NCI-H187 treated with DMSO at 0.1 percent for 48 hours (cell line): ENCODE results near the gene ATXN10.
"Not testable (repeated sequence)": the region's sequence is repeated elsewhere in the genome, so short reads cannot be mapped to it uniquely, and the experiment has no call there.

Source experiments
- DNase-seq: peaks from one replicate; lab custom pipeline; 2025; lab: John Stamatoyannopoulos, UW

ATXN10 gene

DNA sequence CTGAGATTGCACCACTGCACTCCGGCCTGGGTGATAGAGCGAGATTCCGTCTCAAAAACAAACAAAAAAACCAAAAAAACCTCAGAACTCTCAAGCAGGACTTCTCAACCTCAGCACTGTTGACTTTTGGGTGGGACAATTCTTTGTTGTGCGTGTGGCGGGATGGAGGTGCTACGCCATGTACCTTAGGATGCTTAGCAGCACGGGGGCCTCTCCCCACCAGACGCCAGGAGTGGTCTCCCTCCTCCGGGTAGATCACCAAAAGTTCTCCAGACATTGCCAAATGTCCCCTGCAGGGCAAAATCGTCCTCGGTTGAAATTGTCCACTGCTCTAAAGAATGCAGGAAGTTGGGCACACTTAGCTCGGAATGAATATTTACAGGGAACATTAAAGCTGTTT lies 26.9 kb upstream of the ATXN10 start:
- no peak for DNase-seq

DNA sequence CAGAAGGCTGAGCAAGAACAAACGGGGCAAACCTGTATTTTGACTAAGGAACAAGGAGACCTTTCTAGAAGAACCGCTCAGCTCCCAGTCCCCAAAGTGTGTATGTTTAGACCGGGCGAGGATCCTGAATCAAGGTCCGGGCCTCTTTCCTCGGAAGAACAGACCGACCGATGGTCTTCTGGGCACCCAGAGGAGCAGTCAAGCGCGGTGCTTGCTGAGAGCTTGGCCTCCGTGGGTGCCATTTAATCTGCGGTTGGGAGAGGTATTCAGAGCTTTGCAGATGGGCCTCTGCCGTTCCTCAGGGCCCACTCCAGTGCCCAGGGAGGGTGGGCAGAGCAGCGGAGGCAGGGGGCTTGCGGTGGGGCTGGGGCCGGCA lies 26.5 kb upstream of the ATXN10 start:
- no peak for DNase-seq

DNA sequence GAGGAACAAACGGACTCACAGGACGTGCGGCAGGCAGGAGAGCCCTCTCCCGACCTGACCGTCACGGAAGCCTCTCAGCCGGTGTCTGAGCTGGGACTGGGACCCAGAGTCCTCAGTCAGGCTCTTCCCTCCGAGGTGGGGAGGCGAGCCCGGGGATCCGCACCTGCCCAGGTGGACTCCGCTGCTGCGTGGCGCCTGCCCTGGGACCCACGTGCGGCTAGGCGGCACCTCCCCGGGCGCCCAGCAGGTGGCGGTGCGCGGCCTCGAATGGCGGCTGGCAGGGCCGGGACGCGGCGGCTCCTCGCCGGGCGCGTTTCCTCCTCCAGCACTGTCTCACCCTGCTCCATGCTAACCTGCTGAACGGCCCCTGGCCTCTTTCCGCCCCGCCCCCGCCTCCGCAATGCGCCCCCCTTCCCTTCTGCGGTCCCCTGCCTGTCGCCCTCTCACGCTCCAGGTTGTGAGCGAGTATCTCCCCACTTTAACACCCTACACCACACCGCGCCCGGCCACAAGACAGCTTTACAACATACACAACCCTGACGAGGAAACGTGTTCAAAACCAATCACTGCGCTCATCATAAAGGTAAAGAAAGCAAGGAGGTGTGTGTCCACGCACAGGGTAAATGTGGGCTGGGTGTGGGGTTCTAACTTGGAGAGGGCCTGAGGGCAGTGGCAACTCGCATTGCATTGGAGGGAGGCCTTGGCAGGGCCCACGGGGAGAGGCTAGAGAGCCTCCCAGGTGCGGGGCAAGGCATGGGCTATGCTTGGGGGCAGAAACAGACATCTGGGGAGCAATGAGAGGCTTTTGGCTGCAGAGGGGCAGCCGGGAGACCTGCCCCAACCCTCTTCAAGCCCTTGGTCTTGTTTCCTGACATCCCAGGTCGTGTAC lies 25.9 kb upstream of the ATXN10 start:
- DNase-seq = no peak

DNA sequence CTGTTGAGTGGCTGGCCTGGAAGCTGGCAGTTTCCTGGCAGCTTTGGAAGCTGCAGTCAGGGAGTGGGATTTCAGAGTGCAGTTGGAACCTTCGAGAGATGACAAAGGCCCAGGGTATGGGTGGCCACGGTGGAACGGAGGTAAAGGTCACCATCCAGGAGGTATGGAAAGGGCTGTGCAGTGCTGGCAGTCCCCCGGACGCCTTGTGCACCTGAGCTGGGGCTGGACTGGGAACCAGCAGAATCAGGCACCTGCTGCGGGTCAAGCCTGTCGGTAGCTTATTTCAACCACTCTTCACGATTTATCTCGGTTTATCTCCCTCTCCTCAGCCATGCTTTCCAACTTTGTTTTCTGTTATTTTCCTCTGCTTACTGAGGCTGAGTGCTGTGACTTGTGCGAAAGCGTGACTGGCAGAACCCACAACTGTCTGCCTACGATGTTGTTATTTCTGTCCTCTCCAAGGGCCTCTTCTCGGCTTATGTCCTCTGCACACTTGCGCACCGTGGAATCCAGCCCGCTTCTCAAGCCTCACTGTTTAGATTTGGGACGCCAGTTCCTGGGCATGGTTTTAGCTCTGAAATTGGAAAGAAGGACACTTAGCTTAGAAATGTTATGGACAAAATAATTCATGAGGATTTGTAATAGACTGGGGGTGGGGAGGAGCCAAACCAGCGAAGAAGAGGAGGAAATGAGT lies 24.0 kb upstream of the ATXN10 start:
- no peak for DNase-seq

DNA sequence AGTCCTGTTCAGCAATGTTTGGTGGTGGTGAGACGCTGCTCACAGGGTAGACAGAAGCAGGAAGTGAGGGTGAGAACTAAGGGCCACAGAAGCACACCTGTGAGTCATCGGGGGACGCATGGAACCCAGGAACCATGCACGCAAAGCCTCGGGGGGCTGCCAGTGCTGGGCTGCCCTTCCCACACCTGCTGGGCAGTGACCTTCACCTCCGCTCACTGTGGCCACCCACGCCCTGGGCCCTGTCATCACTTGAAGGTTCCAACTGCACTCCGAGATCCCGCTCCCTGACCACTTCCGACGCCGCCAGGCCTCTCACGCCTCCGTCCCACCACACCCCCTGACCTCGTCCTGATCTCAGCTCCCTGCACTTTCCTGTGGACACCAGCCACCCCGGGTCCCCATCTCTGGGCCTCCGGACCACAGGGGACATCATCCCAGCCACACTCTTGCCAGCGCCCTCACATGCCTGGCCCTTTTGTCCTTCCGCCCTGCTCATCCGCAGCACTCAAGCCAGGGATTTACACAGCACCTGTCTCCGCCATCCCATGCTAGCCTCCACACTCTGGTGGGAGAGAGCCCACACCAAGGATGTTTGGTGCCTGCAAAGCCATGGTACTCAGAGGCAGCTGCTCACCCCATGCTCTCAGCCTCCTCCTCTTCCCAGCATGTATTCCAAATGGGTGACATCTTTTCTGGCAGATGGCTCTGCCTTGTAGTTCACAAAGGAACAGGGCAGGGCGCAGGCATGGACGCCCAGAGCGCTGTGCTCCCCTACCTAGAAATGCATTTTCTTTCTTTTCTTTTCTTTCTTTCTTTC lies 23.1 kb upstream of the ATXN10 start:
- DNase-seq = no peak

DNA sequence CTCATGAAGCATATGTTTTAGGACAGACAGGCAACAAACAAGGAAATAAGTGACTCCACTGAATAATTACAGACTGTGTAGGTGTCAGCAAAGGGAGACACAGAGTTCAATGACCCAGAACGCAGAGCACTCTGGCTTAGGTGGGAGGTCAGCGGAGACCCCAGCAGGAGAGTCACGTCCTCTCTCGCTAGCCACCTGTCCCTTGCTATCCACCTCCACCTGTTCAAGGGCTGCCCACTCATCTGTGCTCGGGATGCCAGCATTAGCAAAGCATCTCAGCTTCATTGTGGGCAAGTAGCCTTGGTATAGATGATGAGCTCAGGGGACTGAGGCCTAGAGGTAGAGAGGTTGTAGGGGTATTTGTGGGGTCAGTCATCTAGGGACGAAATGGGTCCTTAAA lies 21.8 kb upstream of the ATXN10 start:
- DNase-seq = no peak

DNA sequence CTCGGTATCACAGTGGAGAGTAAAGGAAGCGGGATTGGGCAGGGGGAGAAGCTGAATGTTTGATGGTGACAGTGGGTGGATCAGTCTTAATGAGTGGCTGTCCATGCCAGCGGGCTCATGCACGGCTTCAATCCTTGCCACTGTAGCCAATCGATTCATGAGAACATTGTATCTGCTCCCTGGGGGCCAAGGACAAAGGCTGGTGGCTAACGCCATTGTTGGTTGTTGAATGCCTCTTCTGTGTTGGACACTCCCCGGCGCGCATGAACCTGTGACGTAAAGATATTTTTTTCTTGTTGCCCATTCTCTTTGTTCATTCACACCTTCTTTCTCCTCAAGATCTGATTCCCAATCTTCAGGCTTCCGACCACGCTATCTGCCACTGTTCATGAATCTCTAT lies 20.9 kb upstream of the ATXN10 start:
- DNase-seq = no peak

DNA sequence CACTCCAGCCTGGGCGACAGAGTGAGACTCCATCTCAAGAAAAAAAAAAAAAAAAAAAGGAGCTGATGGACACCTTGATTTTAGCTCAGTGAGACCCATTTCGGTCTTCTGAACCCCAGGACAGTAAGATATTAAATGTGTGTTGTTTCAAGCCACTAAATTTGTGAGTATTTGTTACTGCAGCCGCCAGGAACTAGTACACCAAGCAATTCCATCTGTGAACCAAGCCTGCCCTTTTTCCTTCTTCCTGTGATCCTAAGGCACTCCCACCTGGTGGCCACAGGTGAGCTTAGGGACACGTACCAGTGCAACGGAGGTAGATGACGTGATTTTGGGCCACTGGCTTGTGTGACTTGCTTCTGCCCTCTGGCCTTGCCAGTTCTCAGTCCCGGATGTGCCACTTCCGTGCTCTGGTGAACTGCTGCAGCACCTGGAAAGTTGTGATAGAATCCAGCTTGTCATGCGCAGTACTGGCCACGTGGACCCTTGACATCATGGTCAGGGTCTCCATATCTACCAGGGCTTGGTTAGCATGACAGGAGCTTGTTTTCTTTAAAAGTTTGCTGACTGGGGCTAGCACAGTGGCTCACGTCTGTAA lies 19.6 kb upstream of the ATXN10 start:
- no peak for DNase-seq

DNA sequence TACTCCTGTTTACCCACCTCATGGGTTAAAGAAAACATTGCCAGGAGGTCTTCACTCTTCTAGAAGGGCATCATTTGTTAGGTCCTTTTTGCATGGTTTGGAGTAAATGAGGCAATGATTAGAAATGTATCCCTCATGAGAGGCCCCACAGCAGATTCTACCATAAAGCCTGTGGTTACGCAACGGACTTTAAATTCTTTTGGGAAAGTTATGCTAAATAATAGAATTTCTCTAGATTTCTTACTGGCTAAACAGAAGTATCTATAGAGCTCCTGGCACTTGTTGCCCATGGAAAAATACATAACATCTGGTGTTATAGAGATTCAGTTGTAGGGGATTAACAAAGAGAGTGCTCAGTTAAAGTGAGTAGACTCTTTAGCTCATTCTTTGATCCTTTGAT lies 15.1 kb upstream of the ATXN10 start:
- DNase-seq = no peak

DNA sequence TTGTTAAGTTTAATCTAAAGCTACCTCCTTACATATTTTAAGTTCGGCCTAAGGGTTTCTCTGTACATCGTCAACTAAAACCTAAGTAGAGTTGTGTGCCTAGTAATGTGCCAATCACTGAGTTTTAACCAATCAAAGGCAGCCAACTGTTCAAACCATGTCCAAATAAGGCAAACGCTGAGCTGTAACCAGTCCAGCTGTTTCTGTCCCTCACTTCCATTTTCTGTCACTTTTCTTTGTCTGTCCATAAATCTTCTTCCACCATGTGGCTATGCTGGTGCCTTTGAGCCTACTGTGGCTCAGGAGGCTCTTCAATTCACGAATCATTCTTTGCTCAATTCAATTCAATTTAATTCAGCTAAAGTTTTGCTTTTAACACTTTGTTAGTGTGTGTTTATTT lies 13.9 kb upstream of the ATXN10 start:
- no peak for DNase-seq

DNA sequence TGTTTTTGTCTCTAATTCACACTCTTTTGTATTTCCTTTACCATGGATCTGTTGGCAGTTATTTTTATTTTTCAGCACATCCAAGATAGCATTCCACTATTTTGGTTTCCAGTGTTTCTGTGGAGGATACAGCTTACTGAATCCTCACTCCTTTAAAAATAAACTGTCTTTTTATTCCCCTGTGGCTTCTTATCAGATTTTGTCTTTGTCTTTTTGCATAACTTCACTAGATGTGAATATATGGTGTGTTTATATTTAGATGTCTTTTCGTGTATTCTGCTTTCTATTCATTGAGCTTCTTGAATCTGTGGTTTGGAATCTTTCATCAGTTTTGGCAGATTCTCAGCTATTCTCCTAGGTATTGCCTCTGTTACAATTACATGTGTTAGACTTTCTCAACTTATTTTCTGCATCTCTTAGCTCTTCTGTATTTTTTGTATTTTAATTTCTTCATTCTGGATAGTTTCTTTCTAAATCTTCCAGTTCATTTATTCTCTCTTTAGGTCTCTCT lies 7.4 kb upstream of the ATXN10 start:
- DNase-seq = no peak

DNA sequence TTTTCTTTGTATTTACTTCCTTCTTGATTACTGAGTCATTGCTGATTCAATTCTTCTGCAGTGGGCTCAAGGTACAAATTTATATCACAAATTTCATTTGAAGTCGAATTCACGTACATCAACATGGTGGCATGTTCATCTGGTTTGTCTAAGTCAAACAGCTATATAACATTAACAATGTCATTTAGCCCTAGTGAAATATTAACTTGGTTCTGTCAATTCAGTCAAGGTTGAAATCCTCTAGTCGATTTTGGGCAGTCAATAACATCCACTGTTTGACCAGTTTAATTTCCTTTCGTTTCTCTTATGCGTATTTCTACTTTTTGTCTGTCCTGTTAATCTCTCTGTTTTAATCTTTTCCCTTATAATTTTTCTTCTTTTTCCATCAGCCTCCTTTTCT lies 4.1 kb upstream of the ATXN10 start:
- DNase-seq = no peak

DNA sequence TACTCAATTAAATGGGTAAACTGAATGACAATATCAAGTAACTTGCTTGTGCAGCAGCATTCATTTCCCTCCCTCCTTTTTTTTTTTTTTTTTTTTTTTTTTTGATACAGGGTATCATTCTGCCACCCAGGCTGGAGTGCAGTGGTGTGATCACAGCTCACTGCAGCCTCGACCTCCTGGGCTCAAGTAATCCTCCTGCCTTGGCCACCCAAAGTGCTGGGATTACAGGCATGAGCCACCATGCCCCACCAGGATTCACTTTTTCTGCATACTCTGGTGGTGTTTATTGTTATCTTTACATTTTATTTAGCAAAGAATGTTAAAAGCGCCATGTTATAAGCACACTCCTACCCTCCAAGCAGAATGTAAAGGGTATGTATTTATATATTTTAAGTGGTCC lies 1.3 kb upstream of the ATXN10 start:
- DNase-seq = not testable (repeated sequence)

DNA sequence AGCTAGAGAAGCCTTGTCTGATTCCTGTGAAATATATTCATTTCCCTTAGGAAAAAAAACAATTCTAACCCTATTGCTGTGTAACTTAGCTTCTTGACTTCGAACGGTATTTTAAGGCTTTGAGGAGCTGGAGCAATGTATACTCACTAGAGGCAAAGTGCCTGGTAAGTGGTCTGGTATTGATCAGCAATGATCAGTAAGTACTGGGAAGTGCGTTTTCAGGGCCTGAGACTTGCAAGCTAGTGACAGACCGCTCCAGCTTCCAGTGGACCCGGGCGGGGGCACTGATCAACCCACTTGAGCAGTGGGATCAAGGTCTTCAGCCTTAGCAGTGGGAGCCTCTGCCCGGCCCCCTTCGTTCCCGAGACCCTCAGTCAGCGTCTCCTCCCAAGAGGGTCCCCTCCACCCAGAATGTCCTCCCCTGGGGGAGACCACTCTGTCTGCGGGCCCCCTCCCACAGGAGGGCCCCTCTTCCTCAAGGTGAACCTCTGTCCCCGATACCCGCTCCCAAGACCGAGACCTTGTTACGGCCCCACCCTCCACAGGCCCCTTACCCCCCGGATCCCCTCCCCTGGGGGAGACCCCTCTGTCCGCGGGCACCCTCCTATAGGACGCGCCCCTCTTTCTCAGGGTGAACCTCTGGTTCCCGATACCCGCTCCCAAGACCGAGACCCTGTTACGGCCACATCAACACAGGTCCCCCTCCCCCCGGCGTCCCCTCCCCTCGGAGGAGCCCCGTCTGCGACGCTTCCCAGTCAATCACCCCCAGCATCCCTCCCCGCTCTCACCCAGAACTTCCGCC lies 452 bp upstream of the ATXN10 start:
- peak; percentile 5 for DNase-seq

DNA sequence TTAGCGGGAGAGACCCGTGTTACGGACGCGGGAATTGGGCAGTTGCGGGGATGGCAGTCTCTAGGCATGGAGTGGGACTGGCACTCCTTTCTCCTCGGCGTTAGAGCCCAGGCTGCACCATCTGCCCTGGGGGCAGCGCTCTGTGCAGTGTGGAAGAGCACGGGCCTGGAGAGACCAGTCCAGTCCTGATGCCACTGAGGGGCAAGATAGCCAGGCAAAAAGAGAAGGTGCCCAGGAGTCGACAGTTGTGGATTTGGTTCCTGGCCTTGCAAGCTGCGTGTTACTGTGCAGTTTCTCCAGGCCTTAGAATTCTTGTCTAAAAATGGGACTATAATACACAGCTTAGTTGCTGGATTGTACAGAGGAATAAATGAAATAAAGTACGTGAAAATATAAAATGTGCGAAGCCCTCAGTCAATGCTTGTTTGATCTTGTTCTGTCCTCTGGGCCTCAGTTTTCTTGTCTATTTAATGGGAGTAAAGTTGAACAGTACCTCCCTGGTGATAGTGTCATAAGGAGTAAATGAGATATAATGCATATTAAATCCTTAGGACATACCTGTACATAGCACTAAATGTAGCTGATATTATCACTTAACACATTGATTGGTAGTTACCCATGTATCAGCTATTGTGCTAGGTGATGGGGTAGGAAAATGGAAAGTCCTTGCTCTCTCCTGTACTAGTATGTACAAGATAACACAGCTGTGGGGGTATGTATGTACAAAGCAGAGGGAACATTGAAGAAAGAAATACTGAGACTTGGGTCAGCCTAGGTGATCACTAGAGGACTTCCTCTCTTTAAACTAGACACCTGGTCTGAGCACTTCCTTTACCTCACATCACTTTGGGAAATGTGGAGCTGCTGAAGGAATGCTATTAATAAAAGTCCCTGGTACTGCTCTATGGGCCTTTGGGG lies 1.2 kb downstream of the ATXN10 start:
- no peak for DNase-seq

DNA sequence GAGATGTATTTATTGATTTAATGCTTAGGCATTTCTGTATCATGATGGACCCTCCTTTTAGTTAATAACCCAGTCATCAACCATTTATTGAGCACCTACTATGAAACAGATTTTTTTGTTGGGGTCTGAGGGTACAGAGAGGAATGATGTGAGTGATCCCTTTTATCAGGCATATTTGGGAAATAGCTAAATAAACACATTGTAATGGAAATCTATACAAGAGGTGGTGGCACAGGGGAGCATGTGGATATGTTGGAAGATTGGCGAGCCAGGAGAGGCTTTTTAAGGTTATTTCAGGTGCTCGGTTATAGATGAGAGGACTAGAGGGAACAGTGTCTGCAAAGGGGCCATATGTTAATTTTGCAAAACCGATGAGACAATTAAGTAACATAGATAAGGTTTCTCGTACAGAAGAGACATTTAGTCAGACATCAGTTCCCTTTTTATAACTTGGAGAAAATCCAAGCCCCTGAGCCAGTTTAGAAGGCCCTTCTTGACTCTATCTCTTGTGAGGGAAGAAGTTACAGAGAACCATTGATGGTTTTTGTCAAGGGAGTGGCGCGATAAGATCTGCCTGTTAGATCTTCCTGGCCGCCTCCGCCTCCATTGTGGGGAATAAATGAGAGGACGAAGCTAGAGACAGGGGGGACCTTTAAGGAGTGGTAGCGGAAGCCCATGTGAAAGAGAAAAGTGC lies 2.0 kb downstream of the ATXN10 start:
- DNase-seq = no peak

DNA sequence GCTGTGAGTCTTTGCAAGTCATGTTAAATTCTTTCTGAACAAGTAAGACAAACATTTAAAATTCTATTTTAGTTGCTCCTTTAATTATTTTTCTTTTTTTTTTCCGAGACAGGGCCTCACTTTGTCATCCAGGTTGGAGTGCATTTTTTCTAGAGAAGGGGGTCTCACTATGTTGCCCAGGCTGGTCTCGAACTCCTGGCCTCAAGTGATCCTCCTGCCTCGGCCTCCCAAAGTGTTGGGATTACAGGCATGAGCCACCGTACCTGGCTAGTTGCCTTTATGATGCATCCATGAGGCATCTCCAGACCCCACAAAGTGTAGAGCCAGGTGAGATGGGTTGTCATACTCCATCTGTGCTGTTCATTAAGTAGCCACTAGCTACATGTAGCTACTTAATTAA lies 4.4 kb downstream of the ATXN10 start:
- DNase-seq = no peak

DNA sequence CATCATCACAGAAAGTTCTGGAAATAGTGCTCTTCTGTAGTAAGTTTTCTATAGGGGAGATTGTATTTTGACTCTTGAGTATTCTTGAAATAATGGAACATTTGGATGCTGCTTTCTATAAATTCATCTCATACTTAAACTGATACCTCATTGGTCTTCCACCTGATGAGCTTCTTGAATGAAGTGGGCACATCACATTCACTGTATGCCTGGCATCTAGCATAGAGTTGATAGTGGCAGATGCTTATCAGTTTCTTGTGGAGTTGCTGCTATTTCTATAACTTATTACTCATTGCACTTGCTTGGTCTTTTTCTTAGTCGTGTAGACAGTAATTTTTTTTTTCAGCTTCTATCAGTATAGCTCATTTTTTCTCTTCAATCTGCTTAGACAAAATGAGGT lies 5.4 kb downstream of the ATXN10 start:
- DNase-seq = no peak
